Measurements from ENCODE around the gene FAM83G.

FAM83G gene

GRCh38 chr17:19017401-19017800, 12.8 kb upstream of the FAM83G start:
- H3K4me3 ChIP-seq (ENCODE audit: control insufficient read depth, low read depth, low read length): no peak overlapping the region
- no peak for DNase-seq (ENCODE audit: low read depth)
- TF ChIP-seq, protein P1, sequence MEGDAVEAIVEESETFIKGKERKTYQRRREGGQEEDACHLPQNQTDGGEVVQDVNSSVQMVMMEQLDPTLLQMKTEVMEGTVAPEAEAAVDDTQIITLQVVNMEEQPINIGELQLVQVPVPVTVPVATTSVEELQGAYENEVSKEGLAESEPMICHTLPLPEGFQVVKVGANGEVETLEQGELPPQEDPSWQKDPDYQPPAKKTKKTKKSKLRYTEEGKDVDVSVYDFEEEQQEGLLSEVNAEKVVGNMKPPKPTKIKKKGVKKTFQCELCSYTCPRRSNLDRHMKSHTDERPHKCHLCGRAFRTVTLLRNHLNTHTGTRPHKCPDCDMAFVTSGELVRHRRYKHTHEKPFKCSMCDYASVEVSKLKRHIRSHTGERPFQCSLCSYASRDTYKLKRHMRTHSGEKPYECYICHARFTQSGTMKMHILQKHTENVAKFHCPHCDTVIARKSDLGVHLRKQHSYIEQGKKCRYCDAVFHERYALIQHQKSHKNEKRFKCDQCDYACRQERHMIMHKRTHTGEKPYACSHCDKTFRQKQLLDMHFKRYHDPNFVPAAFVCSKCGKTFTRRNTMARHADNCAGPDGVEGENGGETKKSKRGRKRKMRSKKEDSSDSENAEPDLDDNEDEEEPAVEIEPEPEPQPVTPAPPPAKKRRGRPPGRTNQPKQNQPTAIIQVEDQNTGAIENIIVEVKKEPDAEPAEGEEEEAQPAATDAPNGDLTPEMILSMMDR (IDR thresholded peaks at IDR 0.05; ENCODE audit: control insufficient read depth, insufficient read depth, low read depth, low read length, missing control alignments): no peak

- H3K4me3 ChIP-seq (ENCODE audit: control insufficient read depth, low read depth, low read length): no peak overlapping the region
- no peak for DNase-seq (ENCODE audit: low read depth)
- TF ChIP-seq, protein P1 (IDR thresholded peaks at IDR 0.05; ENCODE audit: control insufficient read depth, insufficient read depth, low read depth, low read length, missing control alignments): no peak
These were observed 12.3 kb upstream of the FAM83G start for GRCh38 chr17:19016881-19017280.

GRCh38 chr17:19016297-19016696, 11.7 kb upstream of the FAM83G start:
- TF ChIP-seq, protein P1 (IDR thresholded peaks at IDR 0.05; ENCODE audit: control insufficient read depth, insufficient read depth, low read depth, low read length, missing control alignments): no peak
- H3K4me3 ChIP-seq (ENCODE audit: control insufficient read depth, low read depth, low read length): no peak overlapping the region
- no peak for DNase-seq (ENCODE audit: low read depth)

DNA sequence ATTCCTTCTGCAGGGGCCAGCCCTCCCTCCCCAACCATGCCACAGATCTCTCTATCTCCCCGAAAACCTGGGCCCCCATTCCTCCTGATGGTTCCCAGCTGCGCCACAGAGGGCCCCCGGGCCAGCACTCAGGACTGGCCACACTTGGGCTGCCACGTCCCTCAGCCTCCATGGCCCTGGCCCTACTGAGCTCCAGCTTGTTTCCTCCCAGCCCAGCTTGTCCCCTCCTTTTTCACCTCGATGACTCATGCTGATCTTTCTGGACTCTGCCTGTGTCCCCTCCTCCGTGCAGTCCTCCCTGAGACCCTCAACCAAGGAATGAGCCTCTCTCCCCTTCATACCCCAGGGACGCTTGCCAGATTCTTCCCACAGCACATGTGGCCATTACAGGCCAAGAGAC, 10.9 kb upstream of the FAM83G start:
- no peak overlapping the region for H3K4me3 ChIP-seq (ENCODE audit: control insufficient read depth, low read depth, low read length)
- DNase-seq (ENCODE audit: low read depth): no peak
- TF ChIP-seq, protein P1 (IDR thresholded peaks at IDR 0.05; ENCODE audit: control insufficient read depth, insufficient read depth, low read depth, low read length, missing control alignments): no peak

GRCh38 chr17:19014628-19015215, 10.2 kb upstream of the FAM83G start:
- no peak overlapping the region for H3K4me3 ChIP-seq (ENCODE audit: control insufficient read depth, low read depth, low read length)
- TF ChIP-seq, protein P1 (IDR thresholded peaks at IDR 0.05; ENCODE audit: control insufficient read depth, insufficient read depth, low read depth, low read length, missing control alignments): no peak
- no peak for DNase-seq (ENCODE audit: low read depth)

DNA sequence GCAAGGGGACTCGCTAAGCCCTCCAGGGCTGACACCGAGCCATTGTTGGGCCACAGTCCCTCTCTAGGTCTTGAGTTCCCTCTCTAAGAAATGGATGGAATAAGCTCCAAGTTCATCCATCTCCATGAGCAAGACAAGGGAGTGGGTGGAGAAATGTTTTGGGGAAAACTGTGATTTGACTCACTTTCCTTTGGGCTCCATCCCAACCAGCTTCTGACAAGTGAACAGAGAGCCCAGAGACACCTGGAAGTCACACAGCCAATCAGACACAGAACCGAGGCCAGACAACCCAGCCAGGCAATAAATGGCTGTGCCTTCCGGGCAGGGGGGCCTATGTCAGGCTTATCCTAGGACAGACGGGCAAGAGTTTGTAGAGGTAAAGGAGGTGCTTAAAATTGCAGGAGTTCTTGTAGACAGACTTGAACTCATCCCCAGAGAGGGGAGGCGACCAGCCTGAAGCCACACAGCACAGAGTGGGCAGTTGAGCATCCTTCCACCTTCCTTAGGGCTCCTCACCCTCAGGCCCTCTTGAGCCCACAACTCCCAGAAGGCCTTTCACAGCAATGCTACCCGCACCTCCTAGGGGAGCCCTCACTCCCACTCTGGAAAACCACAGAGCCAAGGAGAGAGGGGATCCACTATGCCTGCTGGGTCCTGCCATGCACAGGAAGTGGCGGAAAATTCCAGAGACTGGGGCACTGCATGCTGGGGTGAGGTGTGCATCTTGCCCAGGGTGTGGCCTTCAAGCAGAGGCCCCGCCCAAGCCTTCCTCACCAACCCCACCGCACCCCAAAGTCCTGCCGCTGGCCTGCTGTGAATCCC, 9.5 kb upstream of the FAM83G start:
- TF ChIP-seq, protein P1 (IDR thresholded peaks at IDR 0.05; ENCODE audit: control insufficient read depth, insufficient read depth, low read depth, low read length, missing control alignments): no peak
- DNase-seq (ENCODE audit: low read depth): no peak
- no peak overlapping the region for H3K4me3 ChIP-seq (ENCODE audit: control insufficient read depth, low read depth, low read length)

All from AG09309 (cell line).